Activated B cell treated with CpG ODN at 0.5 μM for 24 hours (primary cell): ENCODE data around the gene RNF10. TPM values are rescaled to one million over a fixed set of nuclear protein-coding genes. Genes with fewer than 3 reads are reported as not detected.
"Not testable (repeated sequence)": the region's sequence is repeated elsewhere in the genome, so short reads cannot be mapped to it uniquely, and the experiment has no call there.

ENCODE experiments used
- ATAC-seq: fragments of 200-7000 bp; cut with Tn5 transposase; one replicate; pipeline ENCODE4 v1.10.0; 2021; ENCODE audit warnings: low read depth, mild to moderate bottlenecking, moderate library complexity
- CTCF ChIA-PET: fragments of 350-600 bp; sonication (Branson Sonifier 250); formaldehyde crosslinking; loops from one replicate; lab custom pipeline; 2021; ENCODE audit warnings: antibody characterized with exemption; lab: Charles Lee
- POLR2A ChIA-PET: fragments of 350-600 bp; sonication (Branson Sonifier 250); formaldehyde crosslinking; loops from one replicate; lab custom pipeline; 2021; ENCODE audit warnings: antibody characterized with exemption; lab: Charles Lee
- DNase-seq: peaks from one replicate; pipeline ENCODE4 v3.0.0; 2022
- H3K27ac Mint-ChIP-seq: one replicate; pipeline ENCODE4 v1.8.0; 2020; ENCODE audit warnings: mixed read lengths
- H3K27me3 Mint-ChIP-seq: one replicate; pipeline ENCODE4 v1.8.0; 2021; ENCODE audit warnings: mixed read lengths
- H3K36me3 Mint-ChIP-seq: one replicate; pipeline ENCODE4 v1.8.0; 2021; ENCODE audit warnings: low read depth, mixed read lengths
- H3K4me1 Mint-ChIP-seq: one replicate; pipeline ENCODE4 v1.8.0; 2021; ENCODE audit warnings: mixed read lengths
- H3K4me3 Mint-ChIP-seq: one replicate; pipeline ENCODE4 v1.8.0; 2020; ENCODE audit warnings: mild to moderate bottlenecking, mixed read lengths
- H3K9me3 Mint-ChIP-seq: one replicate; pipeline ENCODE4 v1.8.0; 2020; ENCODE audit warnings: mixed read lengths
- CTCF ChIP-seq: fragments of 200-600 bp; IDR thresholded peaks from one replicate; pipeline ENCODE4 v1.8.0; 2022; ENCODE audit warnings: antibody characterized with exemption, mild to moderate bottlenecking
- intact Hi-C: fragments of 100-400 bp; cut with micrococcal nuclease; formaldehyde crosslinking; loops from one replicate; pipeline ENCODE4 v1.15.1; 2024
- total RNA-seq: library from RNA; stranded (reverse); gene quantifications from 2 replicates; pipeline ENCODE4 v1.2.3, GENCODE V29; 2022

Gene RNF10
- 180 and 200 TPM in 2 replicates for total RNA-seq

GRCh38 chr12:120534203-120534702, at the start of gene RNF10:
Gene RNF10 (plus strand): TSS chr12:120534356. CDS start chr12:120534812, 456 bp downstream.
- intact Hi-C loops: loop anchor here (1.0 to 2.0 kb wide), 5 partner anchors 38 to 178 kb away; partner anchors contain the start of genes DYNLL1, MLEC, POP5 and SRSF9
- peaks cover 19% of the 10 kb centered on the region for H3K36me3 Mint-ChIP-seq
- H3K4me1 Mint-ChIP-seq: peaks cover 60% of the 10 kb centered on the region
- H3K27ac Mint-ChIP-seq: peak within 1 kb of the TSS; percentile 91
- ATAC-seq (peak; percentile 68), DNase-seq (peak; percentile 66)
- no peak for TF ChIP-seq CTCF
- ChIA-PET CTCF (interaction anchor here (1.0 kb wide), 1 partner anchor 129 kb away, joined by 3 read pairs; no protein-coding TSS in a partner anchor), POLR2A (interaction anchor here (1.1 to 1.9 kb wide), 7 partner anchors 9 to 1966 kb away, joined by 3 to 13 read pairs (median 7); partner anchors contain the start of genes POP5, RNU4-1, RNU4-2 and RPLP0)
- peak within 1 kb of the TSS; percentile 93 for H3K4me3 Mint-ChIP-seq
- no peaks in the 10 kb centered on the region for H3K27me3 Mint-ChIP-seq
- H3K9me3 Mint-ChIP-seq: no peaks in the 10 kb centered on the region

GRCh38 chr12:120485961-120486881, 47.9 kb upstream of the RNF10 start:
- H3K9me3 Mint-ChIP-seq: no peaks in the 10 kb centered on the region
- intact Hi-C loops: no loop called here
- H3K36me3 Mint-ChIP-seq: peaks cover 2% of the 10 kb centered on the region
- H3K27ac Mint-ChIP-seq: no peak overlapping the region
- DNase-seq (no peak), ATAC-seq (no peak)
- ChIA-PET POLR2A (interaction anchor here (0.6 to 0.8 kb wide), 3 partner anchors 8 to 38 kb away, joined by 3 read pairs; no protein-coding TSS in a partner anchor), CTCF (no interaction called here)
- H3K4me1 Mint-ChIP-seq: no peaks in the 10 kb centered on the region
- no peaks in the 10 kb centered on the region for H3K27me3 Mint-ChIP-seq
- no peak for TF ChIP-seq CTCF
- H3K4me3 Mint-ChIP-seq: no peak overlapping the region

DNA sequence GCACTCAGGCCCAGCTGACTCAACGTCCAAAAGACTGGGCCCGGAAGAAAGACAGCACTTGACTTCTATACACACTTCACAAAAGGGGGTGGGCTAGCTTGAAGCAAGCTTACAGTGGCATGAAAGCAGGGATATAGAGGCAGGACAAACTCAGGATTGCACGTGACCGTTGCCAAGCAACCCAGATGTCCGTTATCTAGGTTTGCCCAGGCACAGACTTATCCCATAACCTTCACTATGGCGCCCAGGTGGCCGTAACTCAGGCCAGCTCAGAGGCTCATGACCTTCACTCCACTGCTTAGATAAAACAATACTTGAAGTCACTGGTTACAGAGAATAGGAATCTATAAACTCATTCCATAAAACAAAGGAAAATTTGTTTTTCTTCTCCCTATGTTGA, 46.6 kb upstream of the RNF10 start:
- POLR2A ChIA-PET: interaction anchor here (0.6 kb wide), 1 partner anchor 12 kb away, joined by 5 read pairs; no protein-coding TSS in a partner anchor
- not testable (repeated sequence) for H3K9me3 Mint-ChIP-seq

DNA sequence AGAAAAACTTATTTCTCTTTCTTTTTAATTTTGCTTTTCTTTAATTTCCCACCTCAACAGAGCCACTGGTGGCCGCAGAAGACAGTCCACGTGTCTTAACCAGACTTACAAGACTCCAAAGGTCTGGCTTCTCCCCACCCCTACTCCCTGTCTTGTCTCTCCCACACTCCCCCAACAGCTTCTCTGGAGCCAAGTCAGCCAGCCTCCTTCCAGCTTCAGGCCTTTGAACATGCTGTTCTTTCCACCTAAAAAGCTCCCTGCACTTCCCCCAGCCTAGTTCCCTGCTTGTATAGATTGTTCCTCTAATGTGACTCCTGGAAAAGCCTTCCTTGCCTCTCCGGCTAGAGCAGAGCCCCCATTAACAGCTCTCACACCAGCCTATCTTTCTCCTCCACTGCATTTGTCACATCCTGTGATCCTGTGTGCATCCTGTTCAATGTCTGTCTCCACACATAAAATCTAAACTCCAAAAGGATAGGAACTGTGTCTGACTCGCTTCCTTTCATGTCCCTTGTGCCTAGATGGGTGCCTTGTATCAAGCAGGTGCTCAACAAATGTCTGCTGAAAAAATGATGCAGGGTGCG, 46.0 kb upstream of the RNF10 start:
- Mint-ChIP-seq H3K27ac (no peak overlapping the region), H3K4me1 (no peaks in the 10 kb centered on the region), H3K9me3 (no peaks in the 10 kb centered on the region), H3K36me3 (peaks cover 6% of the 10 kb centered on the region), H3K27me3 (no peaks in the 10 kb centered on the region), H3K4me3 (no peak overlapping the region)
- no peak for DNase-seq
- ATAC-seq: no peak
- intact Hi-C loops: no loop called here
- TF ChIP-seq CTCF: no peak
- POLR2A ChIA-PET: interaction anchor here (0.9 kb wide), 1 partner anchor 19 kb away, joined by 3 read pairs; the partner anchor contains the start of gene SRSF9
- CTCF ChIA-PET: interaction anchor here (0.6 kb wide), 1 partner anchor 59 kb away, joined by 3 read pairs; no protein-coding TSS in a partner anchor

More for the DNA sequence above, 46.6 kb upstream of the RNF10 start:
- H3K27me3 Mint-ChIP-seq, DNase-seq, H3K4me3 Mint-ChIP-seq, H3K36me3 Mint-ChIP-seq, ATAC-seq, H3K4me1 Mint-ChIP-seq, CTCF ChIA-PET, H3K27ac Mint-ChIP-seq, intact Hi-C loops: not testable (repeated sequence)

DNA sequence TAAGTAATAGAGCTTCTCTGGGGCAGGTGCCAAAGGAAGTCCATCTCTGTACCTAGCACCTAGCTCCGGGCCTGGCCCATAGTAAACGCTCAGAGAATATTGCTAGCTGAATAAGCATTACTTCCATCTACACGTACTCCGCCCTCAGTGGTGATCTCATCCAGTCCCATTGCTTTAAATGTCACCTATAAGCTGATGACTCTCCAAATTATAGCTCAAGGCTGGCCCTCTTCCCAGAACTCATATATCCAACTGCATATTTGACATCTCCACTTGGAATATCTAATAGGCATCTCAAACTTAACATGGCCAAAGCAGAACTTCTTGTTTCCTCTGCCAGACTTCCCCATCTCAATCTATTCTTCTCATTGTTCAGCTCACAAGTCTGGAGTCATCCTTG, 45.1 kb upstream of the RNF10 start:
- POLR2A ChIA-PET: interaction anchor here (0.9 kb wide), 1 partner anchor 20 kb away, joined by 3 read pairs; the partner anchor contains the start of gene SRSF9
- no peak for ATAC-seq
- CTCF ChIA-PET: interaction anchor here (0.6 kb wide), 1 partner anchor 60 kb away, joined by 3 read pairs; no protein-coding TSS in a partner anchor
- Mint-ChIP-seq H3K4me1 (no peaks in the 10 kb centered on the region), H3K27me3 (no peaks in the 10 kb centered on the region), H3K36me3 (peaks cover 6% of the 10 kb centered on the region), H3K27ac (no peak overlapping the region), H3K9me3 (no peaks in the 10 kb centered on the region), H3K4me3 (no peak overlapping the region)
- intact Hi-C loops: no loop called here
- no peak for DNase-seq
- TF ChIP-seq CTCF: no peak
